ENCODE results near the gene GOLGA8H.
"Not testable (repeated sequence)": the region's sequence is repeated elsewhere in the genome, so short reads cannot be mapped to it uniquely, and the experiment has no call there.

GOLGA8H gene, protein sequence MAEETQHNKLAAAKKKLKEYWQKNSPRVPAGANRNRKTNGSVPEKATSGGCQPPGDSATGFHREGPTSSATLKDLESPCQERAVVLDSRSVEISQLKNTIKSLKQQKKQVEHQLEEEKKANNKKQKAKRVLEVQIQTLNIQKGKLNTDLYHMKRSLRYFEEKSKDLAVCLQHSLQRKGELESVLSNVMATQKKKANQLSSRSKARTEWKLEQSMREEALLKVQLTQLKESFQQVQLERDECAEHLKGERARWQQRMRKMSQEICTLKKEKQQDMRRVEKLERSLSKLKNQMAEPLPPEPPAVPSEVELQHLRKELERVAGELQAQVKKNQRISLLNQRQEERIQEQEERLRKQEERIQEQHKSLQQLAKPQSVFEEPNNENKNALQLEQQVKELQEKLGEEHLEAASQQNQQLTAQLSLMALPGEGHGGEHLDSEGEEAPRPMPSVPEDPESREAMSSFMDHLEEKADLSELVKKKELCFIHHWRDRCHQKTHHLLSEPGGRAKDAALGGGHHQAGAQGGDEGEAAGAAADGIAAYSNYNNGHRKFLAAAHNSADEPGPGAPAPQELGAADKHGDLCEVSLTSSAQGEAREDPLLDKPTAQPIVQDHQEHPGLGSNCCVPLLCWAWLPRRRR

DNA sequence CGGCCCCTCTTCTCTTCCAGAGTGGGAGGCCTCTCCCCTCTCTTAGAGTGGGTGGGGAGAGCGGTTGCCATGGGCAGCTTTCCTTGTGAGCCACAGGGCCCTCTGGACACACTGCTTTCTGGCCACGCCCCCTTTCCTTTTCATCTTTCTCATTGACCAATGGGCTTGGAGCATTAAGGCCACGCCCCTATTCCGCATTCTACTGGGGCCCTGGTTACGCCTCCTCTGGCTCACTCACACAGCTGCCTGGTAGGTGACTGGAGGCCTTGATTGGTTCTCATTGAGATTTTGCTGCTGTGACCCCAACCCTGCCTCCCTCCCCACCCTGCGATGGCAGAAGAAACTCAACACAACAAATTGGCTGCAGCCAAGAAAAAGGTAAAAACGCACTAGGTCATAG is at the start of gene GOLGA8H:
Gene GOLGA8H (plus strand): TSS at position 233 of the 400 bp plus-strand sequence. CDS start 98 bp downstream, at position 331.
- in situ Hi-C loops (cut with MboI; ENCODE audit: low sequenced_read_pairs, unreplicated experiment); DNase-seq (ENCODE audit: low spot score): not testable (repeated sequence)

DNA sequence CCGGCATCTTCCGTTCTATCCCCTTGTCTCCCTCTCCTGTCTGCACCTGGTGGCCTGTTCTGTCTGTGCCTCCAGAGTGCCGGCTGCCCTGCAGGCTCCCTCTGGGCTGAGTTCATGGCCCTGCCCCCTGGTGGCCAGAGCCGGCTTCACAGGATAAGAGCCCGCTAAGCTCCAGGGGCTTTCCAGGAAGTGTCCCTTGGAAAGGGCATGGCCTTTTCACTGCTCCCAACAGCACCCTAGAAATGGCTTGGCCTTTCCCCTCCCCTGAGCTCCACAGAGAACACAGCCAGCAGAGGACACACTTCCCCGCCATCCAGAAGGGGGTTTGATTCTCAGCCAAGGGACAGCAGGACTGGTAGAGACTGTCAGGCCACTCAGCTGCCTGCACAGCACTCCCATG is 36.9 kb upstream of the GOLGA8H start:
- in situ Hi-C loops (cut with MboI; ENCODE audit: low sequenced_read_pairs, unreplicated experiment); DNase-seq (ENCODE audit: low spot score): not testable (repeated sequence)

DNA sequence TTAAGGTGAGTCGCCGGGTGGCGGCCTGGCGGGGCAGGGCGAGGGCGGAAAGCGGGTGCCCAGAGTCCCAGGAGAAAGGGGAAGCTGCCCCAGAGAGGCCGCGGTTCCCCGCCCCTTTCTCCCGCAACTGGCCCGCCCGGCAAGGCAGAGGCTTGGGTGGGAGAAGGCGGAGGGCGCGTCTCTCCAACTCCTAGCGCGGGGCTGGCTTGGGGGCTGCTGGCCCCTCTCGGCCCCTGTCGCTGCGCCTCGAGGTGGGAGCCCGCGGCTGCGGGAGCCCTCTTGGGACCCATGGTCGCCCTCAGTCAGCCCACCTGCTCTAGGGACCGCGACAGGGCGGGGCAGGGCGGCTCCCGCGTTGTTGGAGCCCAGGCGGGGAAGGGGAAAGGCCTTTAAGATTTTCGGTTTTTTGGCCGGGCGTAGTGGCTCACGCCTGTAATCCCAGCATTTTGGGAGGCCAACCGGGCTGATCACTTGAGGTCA is 30.8 kb upstream of the GOLGA8H start:
- DNase-seq (ENCODE audit: low spot score); in situ Hi-C loops (cut with MboI; ENCODE audit: low sequenced_read_pairs, unreplicated experiment): not testable (repeated sequence)

DNA sequence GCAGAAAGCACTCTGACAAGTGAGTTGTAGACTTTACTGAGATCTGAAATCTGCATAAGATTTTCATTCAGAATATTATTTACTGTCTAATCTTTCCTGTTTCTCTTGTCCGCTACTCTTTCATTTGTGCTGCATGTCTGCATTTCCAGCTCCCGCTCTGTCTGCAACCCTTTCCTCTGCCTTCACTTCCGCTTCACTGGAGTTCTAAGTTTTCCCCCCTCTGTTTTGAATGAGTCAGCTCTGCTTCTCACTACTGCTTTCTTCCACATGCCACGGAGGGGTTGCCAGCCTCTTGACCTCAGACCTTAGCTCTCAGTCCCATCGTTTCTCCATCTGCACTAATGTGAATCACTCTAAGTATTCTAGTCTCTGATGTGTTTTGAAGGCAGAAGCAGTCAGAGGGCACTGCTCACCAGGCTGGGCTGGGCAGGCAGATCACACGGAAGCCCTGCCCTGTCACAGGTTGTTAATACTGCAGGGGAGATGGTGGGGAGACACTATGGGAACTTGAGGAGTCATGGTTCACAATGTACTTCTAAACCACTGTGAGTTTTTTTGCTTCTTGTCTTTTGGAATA is 24.3 kb upstream of the GOLGA8H start:
- in situ Hi-C loops (cut with MboI; ENCODE audit: low sequenced_read_pairs, unreplicated experiment), result not testable (repeated sequence)

DNA sequence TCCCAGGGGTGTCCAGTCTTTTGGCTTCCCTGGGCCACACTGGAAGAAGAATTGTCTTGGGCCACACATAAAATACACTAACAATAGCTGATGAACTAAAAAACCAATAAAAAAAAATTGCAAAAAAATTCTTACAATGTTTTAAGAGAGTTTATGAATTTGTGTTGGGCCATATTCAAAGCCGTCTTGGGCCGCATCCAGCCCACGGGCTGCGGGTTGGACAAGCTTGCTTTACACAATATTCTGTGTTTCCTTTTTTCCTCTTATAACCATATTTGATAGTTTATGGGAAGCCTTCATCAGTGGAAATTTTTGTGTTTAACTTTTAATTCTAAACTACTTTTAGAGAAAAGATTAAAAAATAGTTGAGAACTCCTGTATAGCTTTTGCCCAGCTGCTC is 23.1 kb upstream of the GOLGA8H start:
- in situ Hi-C loops (cut with MboI; ENCODE audit: low sequenced_read_pairs, unreplicated experiment), result not testable (repeated sequence)

More for the DNA sequence above, 24.3 kb upstream of the GOLGA8H start:
- not testable (repeated sequence) for DNase-seq (ENCODE audit: low spot score)

DNA sequence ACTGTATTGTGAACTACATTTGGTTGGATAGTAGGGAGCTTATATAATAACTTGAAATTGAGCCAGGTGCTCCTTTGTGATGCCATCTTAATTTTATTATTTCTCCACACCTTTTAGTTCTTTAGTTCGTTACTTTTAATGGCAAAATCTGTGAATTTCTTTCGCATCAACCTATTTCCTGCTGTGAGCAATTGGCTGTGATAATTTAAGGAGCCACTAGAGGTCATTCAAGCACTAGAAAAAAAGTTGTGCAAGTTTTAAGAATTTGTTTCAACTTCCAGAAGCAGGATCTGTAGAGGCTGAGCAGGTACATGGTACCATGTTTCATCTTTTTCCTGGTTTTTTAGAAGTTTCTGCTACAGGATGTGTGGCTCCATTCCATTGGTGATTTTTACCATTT is 4.9 kb upstream of the GOLGA8H start:
- DNase-seq (ENCODE audit: low spot score); in situ Hi-C loops (cut with MboI; ENCODE audit: low sequenced_read_pairs, unreplicated experiment): not testable (repeated sequence)

More for the DNA sequence above, 23.1 kb upstream of the GOLGA8H start:
- DNase-seq (ENCODE audit: low spot score), result not testable (repeated sequence)

DNA sequence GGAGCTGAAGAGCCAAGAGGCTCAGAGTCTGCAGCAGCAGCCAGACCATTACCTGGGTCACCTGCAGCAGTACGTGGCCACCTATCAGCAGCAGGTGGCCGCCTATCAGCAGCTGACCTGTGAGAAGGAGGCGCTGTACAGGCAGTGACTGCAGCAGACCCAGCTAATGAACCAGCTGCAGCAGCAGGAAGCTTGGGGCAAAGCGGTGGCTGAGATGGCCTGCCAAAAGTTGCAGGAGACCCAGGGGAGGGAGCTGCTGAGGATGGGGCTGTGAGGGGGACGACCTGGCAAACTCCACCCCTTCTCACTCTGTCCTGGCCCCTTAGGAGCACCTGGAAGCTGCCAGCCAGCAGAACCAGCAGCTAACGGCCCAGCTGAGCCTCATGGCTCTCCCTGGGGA is 8.4 kb downstream of the GOLGA8H start:
- DNase-seq (ENCODE audit: low spot score); in situ Hi-C loops (cut with MboI; ENCODE audit: low sequenced_read_pairs, unreplicated experiment): not testable (repeated sequence)

DNA sequence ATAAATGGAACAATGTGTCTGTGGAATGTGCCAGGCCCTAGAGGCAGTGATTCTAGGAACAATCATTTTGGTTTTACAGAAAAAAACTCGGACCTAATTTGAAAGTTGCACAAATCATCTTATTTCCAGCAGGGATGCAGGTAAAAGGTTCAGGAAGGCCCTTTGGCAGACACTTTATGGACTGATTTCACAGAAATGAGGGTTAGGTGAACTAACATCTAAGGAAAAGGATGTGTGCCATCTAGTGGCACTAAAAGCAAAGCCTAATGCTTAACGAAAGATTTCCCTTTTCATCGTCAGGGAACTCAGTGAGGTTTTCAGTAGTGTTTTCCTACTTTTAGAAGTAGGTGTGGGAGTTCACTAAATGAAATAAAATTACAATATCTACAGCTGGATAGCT is 17.5 kb downstream of the GOLGA8H start:
- DNase-seq (ENCODE audit: low spot score); in situ Hi-C loops (cut with MboI; ENCODE audit: low sequenced_read_pairs, unreplicated experiment): not testable (repeated sequence)

DNA sequence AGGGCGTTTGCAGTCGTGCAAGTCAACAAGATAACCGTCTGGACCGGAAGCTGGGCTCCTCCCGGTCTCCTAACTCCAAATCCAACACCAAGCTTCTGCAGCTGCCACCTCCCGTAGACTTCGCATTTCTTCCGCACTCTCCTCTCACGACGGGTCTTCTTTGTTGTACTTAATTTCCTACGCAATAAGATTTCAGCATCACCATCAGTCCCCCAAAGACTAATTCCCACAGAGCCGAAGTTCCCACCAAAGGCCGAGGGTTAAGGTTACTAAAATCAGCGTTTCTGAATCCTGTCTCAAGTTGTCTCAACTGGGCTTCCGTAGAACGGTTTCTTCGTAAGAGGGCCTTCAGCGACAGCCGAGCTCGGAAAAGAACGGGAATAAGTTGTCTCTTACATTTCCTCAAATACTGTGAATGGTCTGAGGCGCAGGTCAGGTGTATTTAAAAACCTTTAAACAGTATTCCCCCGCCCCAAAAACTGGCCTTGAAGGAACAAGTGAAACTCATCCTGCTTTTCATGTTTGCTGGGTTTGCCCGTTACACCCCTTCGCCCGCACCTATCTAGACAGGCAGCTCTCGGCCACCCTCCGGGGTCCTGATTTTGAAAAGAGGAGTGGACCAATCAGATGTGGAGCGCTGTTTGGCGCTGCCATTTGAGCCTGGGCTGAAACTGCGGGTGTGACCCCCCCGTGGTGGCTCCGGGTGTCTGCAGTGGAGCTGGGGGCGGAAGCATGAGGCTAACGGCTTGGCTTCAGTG is 21.8 kb downstream of the GOLGA8H start, which contains the start of gene ARHGAP11B:
Gene ARHGAP11B (plus strand): TSS at position 693 of the 758 bp plus-strand sequence.
- in situ Hi-C loops (cut with MboI; ENCODE audit: low sequenced_read_pairs, unreplicated experiment), result loop anchor here (25.0 kb wide), 1 partner anchor 1987 kb away; the partner anchor contains the start of gene ARHGAP11A
- DNase-seq (ENCODE audit: low spot score), result peak; percentile 82

DNA sequence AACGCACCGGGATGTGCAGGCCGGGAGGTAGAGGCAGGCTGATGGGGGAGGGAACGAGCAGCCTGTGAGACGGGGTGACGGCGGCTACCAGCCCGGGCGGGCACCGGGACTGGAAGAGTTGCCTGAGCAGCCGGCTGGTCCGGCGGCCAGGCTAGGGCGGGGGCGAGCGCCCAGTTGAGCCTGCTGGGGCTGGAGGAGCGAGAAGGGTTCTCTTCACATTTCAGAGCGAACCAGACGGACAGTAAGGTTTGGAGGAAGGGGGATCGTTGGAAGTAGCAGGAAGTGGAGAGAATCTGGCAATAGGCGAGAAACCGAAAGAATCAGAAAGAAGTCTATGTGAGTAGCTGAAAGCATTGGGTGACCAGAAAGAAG is 22.4 kb downstream of the GOLGA8H start:
- DNase-seq (ENCODE audit: low spot score), result peak; percentile 11
- in situ Hi-C loops (cut with MboI; ENCODE audit: low sequenced_read_pairs, unreplicated experiment), result loop anchor here (25.0 kb wide), 1 partner anchor 1986 kb away; the partner anchor contains the start of gene ARHGAP11A

DNA sequence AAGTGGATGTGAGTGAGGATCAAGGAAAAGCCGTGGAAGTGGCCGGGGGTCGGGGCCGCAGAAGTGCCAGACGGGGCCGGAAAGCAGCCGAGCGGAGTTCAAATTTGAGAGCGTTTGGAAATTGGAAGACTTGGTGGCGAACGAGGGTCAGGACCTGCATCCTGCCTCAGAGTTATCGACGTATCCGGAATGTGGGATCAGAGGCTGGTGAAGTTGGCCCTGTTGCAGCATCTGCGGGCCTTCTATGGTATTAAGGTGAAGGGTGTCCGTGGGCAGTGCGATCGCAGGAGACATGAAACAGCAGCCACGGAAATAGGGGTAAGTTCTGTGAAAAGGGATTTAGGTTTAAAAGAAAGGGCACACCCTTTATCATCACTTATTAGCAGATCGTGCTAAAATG is 22.8 kb downstream of the GOLGA8H start:
- not testable (repeated sequence) for DNase-seq (ENCODE audit: low spot score)
- in situ Hi-C loops (cut with MboI; ENCODE audit: low sequenced_read_pairs, unreplicated experiment), result loop anchor here (25.0 kb wide), 1 partner anchor 1986 kb away; the partner anchor contains the start of gene ARHGAP11A

DNA sequence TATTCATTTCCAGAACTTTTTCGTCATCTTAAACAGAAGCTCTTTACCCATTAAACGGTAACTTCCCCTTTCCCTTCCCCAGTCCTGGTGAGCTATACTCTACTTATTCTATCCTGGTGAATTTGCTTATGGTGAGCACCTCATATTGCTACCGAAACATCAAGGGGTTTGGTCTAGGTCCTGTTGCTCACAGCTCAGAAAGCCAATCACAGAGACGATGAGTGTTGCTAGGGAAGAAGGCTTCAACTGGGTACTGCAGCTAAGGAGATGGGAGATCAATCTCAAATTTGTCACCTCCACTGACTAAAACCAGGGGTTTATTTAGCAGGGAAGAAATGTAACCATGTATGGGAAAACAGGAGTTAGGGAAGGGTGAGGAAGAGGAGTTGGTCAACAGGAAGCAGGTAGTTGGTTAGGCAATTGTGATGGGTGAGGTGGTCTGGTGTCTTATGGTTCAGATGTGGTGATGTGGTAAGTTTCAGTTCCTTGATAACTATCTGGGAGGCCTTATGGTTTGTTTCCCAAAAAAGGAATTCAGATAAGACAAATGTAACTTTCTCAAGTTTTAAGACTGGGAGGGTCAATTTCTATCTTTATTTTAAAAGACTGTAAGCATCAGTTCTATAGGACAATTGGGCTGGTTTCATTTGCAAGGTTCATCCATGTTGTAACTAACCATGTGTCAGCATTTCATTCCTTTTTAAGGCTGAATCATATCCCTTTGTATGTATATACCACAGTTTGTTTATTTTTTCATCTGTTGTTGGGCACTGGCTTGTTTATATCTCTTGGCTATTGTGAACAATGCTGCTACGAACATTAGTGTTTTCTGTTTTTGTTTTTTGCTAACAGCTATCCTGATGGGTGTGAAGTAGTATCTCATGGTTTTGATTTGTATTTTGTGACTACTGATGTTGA is 46.4 kb downstream of the GOLGA8H start:
- in situ Hi-C loops (cut with MboI; ENCODE audit: low sequenced_read_pairs, unreplicated experiment), result no loop called here
- DNase-seq (ENCODE audit: low spot score), result peak; percentile 59
- TF ChIP-seq, protein P1, sequence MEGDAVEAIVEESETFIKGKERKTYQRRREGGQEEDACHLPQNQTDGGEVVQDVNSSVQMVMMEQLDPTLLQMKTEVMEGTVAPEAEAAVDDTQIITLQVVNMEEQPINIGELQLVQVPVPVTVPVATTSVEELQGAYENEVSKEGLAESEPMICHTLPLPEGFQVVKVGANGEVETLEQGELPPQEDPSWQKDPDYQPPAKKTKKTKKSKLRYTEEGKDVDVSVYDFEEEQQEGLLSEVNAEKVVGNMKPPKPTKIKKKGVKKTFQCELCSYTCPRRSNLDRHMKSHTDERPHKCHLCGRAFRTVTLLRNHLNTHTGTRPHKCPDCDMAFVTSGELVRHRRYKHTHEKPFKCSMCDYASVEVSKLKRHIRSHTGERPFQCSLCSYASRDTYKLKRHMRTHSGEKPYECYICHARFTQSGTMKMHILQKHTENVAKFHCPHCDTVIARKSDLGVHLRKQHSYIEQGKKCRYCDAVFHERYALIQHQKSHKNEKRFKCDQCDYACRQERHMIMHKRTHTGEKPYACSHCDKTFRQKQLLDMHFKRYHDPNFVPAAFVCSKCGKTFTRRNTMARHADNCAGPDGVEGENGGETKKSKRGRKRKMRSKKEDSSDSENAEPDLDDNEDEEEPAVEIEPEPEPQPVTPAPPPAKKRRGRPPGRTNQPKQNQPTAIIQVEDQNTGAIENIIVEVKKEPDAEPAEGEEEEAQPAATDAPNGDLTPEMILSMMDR (IDR thresholded peaks at IDR 0.05; ENCODE audit: borderline replicate concordance, control extremely low read depth, extremely low read depth, insufficient read depth, missing control alignments), result no peak

DNA sequence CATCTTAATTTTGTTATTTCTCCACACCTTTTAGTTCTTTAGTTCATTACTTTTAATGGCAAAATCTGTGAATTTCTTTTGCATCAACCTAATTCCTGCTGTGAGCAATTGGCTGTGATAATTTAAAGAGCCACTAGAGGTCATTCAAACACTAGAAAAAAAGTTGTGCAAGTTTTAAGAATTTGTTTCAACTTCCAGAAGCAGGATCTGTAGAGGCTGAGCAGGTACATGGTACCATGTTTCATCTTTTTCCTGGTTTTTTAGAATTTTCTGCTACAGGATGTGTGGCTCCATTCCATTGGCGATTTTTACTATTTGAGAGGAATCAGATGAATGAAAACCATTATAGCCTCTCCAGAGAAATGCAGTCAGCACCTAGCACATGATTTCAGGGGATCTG is 57.3 kb downstream of the GOLGA8H start:
- in situ Hi-C loops (cut with MboI; ENCODE audit: low sequenced_read_pairs, unreplicated experiment); DNase-seq (ENCODE audit: low spot score): not testable (repeated sequence)

Measured in GM13976 (cell line).